Measurements from ENCODE around the gene CNTNAP5. TPM values are rescaled to one million over a fixed set of nuclear protein-coding genes. Genes with fewer than 3 reads are reported as not detected.

CNTNAP5 gene
- total and polyA plus RNA-seq, 7 experiments from 2014 or later: not detected

- ChIA-PET CTCF (no interaction called here), POLR2A (no interaction called here)
- H3K9me3 ChIP-seq (ENCODE audit: control insufficient read depth in 2 of 3, low read length in 3 of 3): no peaks in the 10 kb centered on the region
- Mint-ChIP-seq H3K9me3 (peaks cover 0 to 17% (median 6%) of the 10 kb centered on the region in 11 donors), H3K4me3 (no peak overlapping the region), H3K36me3 (peaks cover 0 to 2% (median 0%) of the 10 kb centered on the region in 5 donors), H3K27ac (no peak overlapping the region), H3K4me1 (peaks cover 0 to 2% (median 0%) of the 10 kb centered on the region in 7 donors), H3K27me3 (no peaks in the 10 kb centered on the region)
- no peak overlapping the region for H3K4me3 ChIP-seq (ENCODE audit: low read length)
- DNase-seq: no peak
- no peaks in the 10 kb centered on the region for H3K36me3 ChIP-seq (ENCODE audit: control insufficient read depth in 2 of 3, insufficient read depth in 3 of 3, low read length in 3 of 3)
- no peak overlapping the region for H3K27ac ChIP-seq (ENCODE audit: low read depth, low read length)
- no peak for ATAC-seq
- intact Hi-C loops (cut with micrococcal nuclease): no loop called here
- H3K4me1 ChIP-seq (ENCODE audit: control insufficient read depth in 2 of 2, insufficient read depth in 2 of 2, low read length in 2 of 2): no peaks in the 10 kb centered on the region
- no peaks in the 10 kb centered on the region for H3K27me3 ChIP-seq (ENCODE audit: control insufficient read depth in 2 of 2, insufficient read depth in 2 of 2, low read length in 2 of 2)
These were observed 513.5 kb downstream of the CNTNAP5 start for GRCh38 chr2:124538549-124538948.

- POLR2A ChIA-PET: no interaction called here
- no peaks in the 10 kb centered on the region for H3K9me3 ChIP-seq (ENCODE audit: control insufficient read depth in 2 of 3, low read length in 3 of 3)
- no peaks in the 10 kb centered on the region for H3K36me3 ChIP-seq (ENCODE audit: control insufficient read depth in 2 of 3, insufficient read depth in 3 of 3, low read length in 3 of 3)
- Mint-ChIP-seq H3K36me3 (no peaks in the 10 kb centered on the region), H3K4me1 (peaks cover 0 to 2% (median 0%) of the 10 kb centered on the region in 7 donors), H3K9me3 (peaks cover 0 to 14% (median 5%) of the 10 kb centered on the region in 11 donors), H3K27ac (no peak overlapping the region), H3K27me3 (no peaks in the 10 kb centered on the region), H3K4me3 (no peak overlapping the region)
- H3K4me3 ChIP-seq (ENCODE audit: low read length): no peak overlapping the region
- intact Hi-C loops (cut with micrococcal nuclease): no loop called here
- no peak overlapping the region for H3K27ac ChIP-seq (ENCODE audit: low read depth, low read length)
- no peaks in the 10 kb centered on the region for H3K27me3 ChIP-seq (ENCODE audit: control insufficient read depth in 2 of 2, insufficient read depth in 2 of 2, low read length in 2 of 2)
- CTCF ChIA-PET: no interaction called here
- ATAC-seq (no peak), DNase-seq (no peak)
- H3K4me1 ChIP-seq (ENCODE audit: control insufficient read depth in 2 of 2, insufficient read depth in 2 of 2, low read length in 2 of 2): no peaks in the 10 kb centered on the region
These were observed 515.7 kb downstream of the CNTNAP5 start for GRCh38 chr2:124540805-124541204.

- Mint-ChIP-seq H3K36me3 (no peaks in the 10 kb centered on the region), H3K9me3 (peaks cover 0 to 8% (median 3%) of the 10 kb centered on the region in 11 donors), H3K27ac (no peak overlapping the region), H3K27me3 (no peaks in the 10 kb centered on the region), H3K4me3 (no peak overlapping the region), H3K4me1 (peaks cover 0 to 2% (median 0%) of the 10 kb centered on the region in 7 donors)
- DNase-seq (no peak), ATAC-seq (no peak)
- Histone ChIP-seq H3K36me3 (ENCODE audit: control insufficient read depth in 2 of 3, insufficient read depth in 3 of 3, low read length in 3 of 3) (no peaks in the 10 kb centered on the region), H3K27me3 (ENCODE audit: control insufficient read depth in 2 of 2, insufficient read depth in 2 of 2, low read length in 2 of 2) (no peaks in the 10 kb centered on the region), H3K4me1 (ENCODE audit: control insufficient read depth in 2 of 2, insufficient read depth in 2 of 2, low read length in 2 of 2) (no peaks in the 10 kb centered on the region), H3K9me3 (ENCODE audit: control insufficient read depth in 2 of 3, low read length in 3 of 3) (no peaks in the 10 kb centered on the region), H3K27ac (ENCODE audit: low read depth, low read length) (no peak overlapping the region), H3K4me3 (ENCODE audit: low read length) (no peak overlapping the region)
- ChIA-PET CTCF (no interaction called here), POLR2A (no interaction called here)
- intact Hi-C loops (cut with micrococcal nuclease): no loop called here
These were observed 518.0 kb downstream of the CNTNAP5 start for GRCh38 chr2:124542932-124543640.

GRCh38 chr2:124547700-124548099 lies 522.6 kb downstream of the CNTNAP5 start:
- CTCF ChIA-PET: no interaction called here
- ATAC-seq: no peak

GRCh38 chr2:124558277-124558905 lies 533.3 kb downstream of the CNTNAP5 start:
- Mint-ChIP-seq H3K36me3 (no peaks in the 10 kb centered on the region), H3K27me3 (no peaks in the 10 kb centered on the region), H3K9me3 (peaks cover 0 to 19% (median 4%) of the 10 kb centered on the region in 11 donors), H3K4me3 (no peak overlapping the region), H3K27ac (no peak overlapping the region), H3K4me1 (no peaks in the 10 kb centered on the region)
- intact Hi-C loops (cut with micrococcal nuclease): no loop called here
- no peak for DNase-seq
- POLR2A ChIA-PET: no interaction called here
- Histone ChIP-seq H3K4me1 (ENCODE audit: control insufficient read depth in 2 of 2, insufficient read depth in 2 of 2, low read length in 2 of 2) (no peaks in the 10 kb centered on the region), H3K27me3 (ENCODE audit: control insufficient read depth in 2 of 2, insufficient read depth in 2 of 2, low read length in 2 of 2) (no peaks in the 10 kb centered on the region), H3K27ac (ENCODE audit: low read depth, low read length) (no peak overlapping the region), H3K4me3 (ENCODE audit: low read length) (no peak overlapping the region), H3K36me3 (ENCODE audit: control insufficient read depth in 2 of 3, insufficient read depth in 3 of 3, low read length in 3 of 3) (no peaks in the 10 kb centered on the region), H3K9me3 (ENCODE audit: control insufficient read depth in 2 of 3, low read length in 3 of 3) (no peaks in the 10 kb centered on the region)
- CTCF ChIA-PET: no interaction called here
- ATAC-seq: no peak

More at GRCh38 chr2:124547700-124548099, 522.6 kb downstream of the CNTNAP5 start:
- intact Hi-C loops (cut with micrococcal nuclease): no loop called here
- Histone ChIP-seq H3K36me3 (ENCODE audit: control insufficient read depth in 2 of 3, insufficient read depth in 3 of 3, low read length in 3 of 3) (no peaks in the 10 kb centered on the region), H3K4me3 (ENCODE audit: low read length) (no peak overlapping the region), H3K27me3 (ENCODE audit: control insufficient read depth in 2 of 2, insufficient read depth in 2 of 2, low read length in 2 of 2) (no peaks in the 10 kb centered on the region), H3K27ac (ENCODE audit: low read depth, low read length) (no peak overlapping the region), H3K4me1 (ENCODE audit: control insufficient read depth in 2 of 2, insufficient read depth in 2 of 2, low read length in 2 of 2) (no peaks in the 10 kb centered on the region), H3K9me3 (ENCODE audit: control insufficient read depth in 2 of 3, low read length in 3 of 3) (no peaks in the 10 kb centered on the region)
- H3K4me1 Mint-ChIP-seq: no peaks in the 10 kb centered on the region
- POLR2A ChIA-PET: no interaction called here
- no peak overlapping the region for H3K4me3 Mint-ChIP-seq
- H3K27me3 Mint-ChIP-seq: no peaks in the 10 kb centered on the region
- H3K9me3 Mint-ChIP-seq: peaks cover 0 to 3% (median 0%) of the 10 kb centered on the region in 11 donors
- no peak overlapping the region for H3K27ac Mint-ChIP-seq
- H3K36me3 Mint-ChIP-seq: no peaks in the 10 kb centered on the region
- DNase-seq: no peak

GRCh38 chr2:124559236-124559635 lies 534.1 kb downstream of the CNTNAP5 start:
- Histone ChIP-seq H3K9me3 (ENCODE audit: control insufficient read depth in 2 of 3, low read length in 3 of 3) (no peaks in the 10 kb centered on the region), H3K36me3 (ENCODE audit: control insufficient read depth in 2 of 3, insufficient read depth in 3 of 3, low read length in 3 of 3) (no peaks in the 10 kb centered on the region), H3K27ac (ENCODE audit: low read depth, low read length) (no peak overlapping the region), H3K4me1 (ENCODE audit: control insufficient read depth in 2 of 2, insufficient read depth in 2 of 2, low read length in 2 of 2) (no peaks in the 10 kb centered on the region), H3K27me3 (ENCODE audit: control insufficient read depth in 2 of 2, insufficient read depth in 2 of 2, low read length in 2 of 2) (no peaks in the 10 kb centered on the region), H3K4me3 (ENCODE audit: low read length) (no peak overlapping the region)
- no peak for ATAC-seq
- Mint-ChIP-seq H3K27ac (no peak overlapping the region), H3K9me3 (peaks cover 0 to 19% (median 5%) of the 10 kb centered on the region in 11 donors), H3K27me3 (no peaks in the 10 kb centered on the region), H3K36me3 (no peaks in the 10 kb centered on the region), H3K4me3 (no peak overlapping the region), H3K4me1 (no peaks in the 10 kb centered on the region)
- ChIA-PET CTCF (no interaction called here), POLR2A (no interaction called here)
- DNase-seq: no peak
- intact Hi-C loops (cut with micrococcal nuclease): no loop called here

- Mint-ChIP-seq H3K9me3 (peaks cover 0 to 19% (median 5%) of the 10 kb centered on the region in 11 donors), H3K4me1 (no peaks in the 10 kb centered on the region), H3K27ac (no peak overlapping the region), H3K36me3 (no peaks in the 10 kb centered on the region), H3K4me3 (no peak overlapping the region), H3K27me3 (no peaks in the 10 kb centered on the region)
- ChIA-PET CTCF (no interaction called here), POLR2A (no interaction called here)
- Histone ChIP-seq H3K9me3 (ENCODE audit: control insufficient read depth in 2 of 3, low read length in 3 of 3) (no peaks in the 10 kb centered on the region), H3K4me1 (ENCODE audit: control insufficient read depth in 2 of 2, insufficient read depth in 2 of 2, low read length in 2 of 2) (no peaks in the 10 kb centered on the region), H3K36me3 (ENCODE audit: control insufficient read depth in 2 of 3, insufficient read depth in 3 of 3, low read length in 3 of 3) (no peaks in the 10 kb centered on the region), H3K27me3 (ENCODE audit: control insufficient read depth in 2 of 2, insufficient read depth in 2 of 2, low read length in 2 of 2) (no peaks in the 10 kb centered on the region), H3K4me3 (ENCODE audit: low read length) (no peak overlapping the region), H3K27ac (ENCODE audit: low read depth, low read length) (no peak overlapping the region)
- intact Hi-C loops (cut with micrococcal nuclease): no loop called here
- DNase-seq (no peak), ATAC-seq (no peak)
These were observed 535.6 kb downstream of the CNTNAP5 start for GRCh38 chr2:124560592-124561112.
